HepG2 (cell line): ENCODE measurements around the gene ERF. TPM values are rescaled to one million over a fixed set of nuclear protein-coding genes. Genes with fewer than 3 reads are reported as not detected.
A peak's percentile ranks its signal among the peaks of the same experiment; 100 is the strongest.

Source experiments
- CSRNP2 ChIP-seq: sonication (generic); formaldehyde crosslinking; conservative IDR thresholded peaks from 2 replicates; pipeline ENCODE4 v1.8.0; 2022; ENCODE audit warnings: low read depth, missing genetic modification reagents
- FOSL2 ChIP-seq: sonication (generic); formaldehyde crosslinking; IDR thresholded peaks from 2 replicates; pipeline ENCODE4 v1.4.0; 2020; ENCODE audit warnings: missing genetic modification reagents
- SNAPC4 ChIP-seq: sonication (generic); formaldehyde crosslinking; IDR thresholded peaks from 2 replicates; pipeline ENCODE4 v1.4.0; 2020; ENCODE audit warnings: mild to moderate bottlenecking, missing genetic modification reagents
- SRF ChIP-seq: IDR thresholded peaks from 2 replicates; pipeline ENCODE4 v1.6.1; 2011; ENCODE audit warnings: mild to moderate bottlenecking, low read depth, low read length, moderate library complexity
- TRIM24 ChIP-seq: sonication (generic); formaldehyde crosslinking; IDR thresholded peaks from 2 replicates; pipeline ENCODE4 v1.8.0; 2022; ENCODE audit warnings: mild to moderate bottlenecking, missing genetic modification reagents
- ZKSCAN8 ChIP-seq: IDR thresholded peaks from 2 replicates; pipeline ENCODE4 v1.6.1; 2016; ENCODE audit warnings: borderline replicate concordance, missing genetic modification reagents, missing compliant biosample characterization
- ZNF253 ChIP-seq: sonication (generic); formaldehyde crosslinking; IDR thresholded peaks from 2 replicates; pipeline ENCODE4 v1.8.0; 2022; ENCODE audit warnings: mild to moderate bottlenecking, missing genetic modification reagents, borderline replicate concordance
- ZNF484 ChIP-seq: sonication (generic); formaldehyde crosslinking; IDR thresholded peaks from 2 replicates; pipeline ENCODE4 v1.5.1; 2020; ENCODE audit warnings: mild to moderate bottlenecking, low read depth, missing genetic modification reagents, borderline replicate concordance
- ZNF512B ChIP-seq: sonication (generic); formaldehyde crosslinking; IDR thresholded peaks from 2 replicates; pipeline ENCODE4 v1.5.1; 2020; ENCODE audit warnings: missing genetic modification reagents, mild to moderate bottlenecking, borderline replicate concordance
- ZNF709 ChIP-seq: sonication (generic); formaldehyde crosslinking; IDR thresholded peaks from 2 replicates; pipeline ENCODE4 v1.5.0; 2020; ENCODE audit warnings: mild to moderate bottlenecking, missing genetic modification reagents
- ZNF839 ChIP-seq: sonication (generic); formaldehyde crosslinking; IDR thresholded peaks from 2 replicates; pipeline ENCODE4 v1.4.0; 2020; ENCODE audit warnings: missing genetic modification reagents, mild to moderate bottlenecking, borderline replicate concordance
- polyA plus RNA-seq, 8 experiments: library from polyadenylated mRNA; depleted of rRNA in 3 of 8; stranded (reverse) in 7 of 8; unstranded in 1 of 8; fragments of >200 nt; fragmentation: Illumina TruSeq in 4 of 8; extraction: Trizol in 4 of 8; gene quantifications; 2 replicates each; pipeline versions ENCODE4 v1.2.1 to v1.2.3, GENCODE V29; 2011 to 2016; ENCODE audit warnings: low read depth in 4 of 8, missing spikeins in 1 of 8, mixed read lengths in 1 of 8; ENCODE audit not compliant: insufficient read depth in 1 of 8
- total RNA-seq, 5 experiments: library from RNA; depleted of rRNA; stranded (reverse); fragments of >200 nt; fragmentation: Illumina TruSeq; extraction: Trizol; gene quantifications; 2 replicates each; pipeline ENCODE4 v1.2.3, GENCODE V29; 2016; ENCODE audit warnings: low read depth in 1 of 5
- TF ChIP-seq, protein P1 (sequence below): sonication (generic); formaldehyde crosslinking; IDR thresholded peaks from 2 replicates; pipeline ENCODE4 v1.9.0; 2021; ENCODE audit warnings: missing genetic modification reagents, mild to moderate bottlenecking, borderline replicate concordance
- TF ChIP-seq, protein P2 (sequence below): sonication (generic); formaldehyde crosslinking; IDR thresholded peaks from 2 replicates; pipeline ENCODE4 v1.4.0; 2020; ENCODE audit warnings: missing genetic modification reagents
- TF ChIP-seq, protein P3 (sequence below): sonication (generic); formaldehyde crosslinking; IDR thresholded peaks from 2 replicates; pipeline ENCODE4 v1.8.0; 2022; ENCODE audit warnings: mild to moderate bottlenecking, missing genetic modification reagents, moderate library complexity

The ERF gene
- total and polyA plus RNA-seq, 2 of the 13 experiments (the other 11 are each of a cell fraction or from before 2014, with no cell fraction given): 67.1 to 69.9 TPM

- TF ChIP-seq, protein P1, sequence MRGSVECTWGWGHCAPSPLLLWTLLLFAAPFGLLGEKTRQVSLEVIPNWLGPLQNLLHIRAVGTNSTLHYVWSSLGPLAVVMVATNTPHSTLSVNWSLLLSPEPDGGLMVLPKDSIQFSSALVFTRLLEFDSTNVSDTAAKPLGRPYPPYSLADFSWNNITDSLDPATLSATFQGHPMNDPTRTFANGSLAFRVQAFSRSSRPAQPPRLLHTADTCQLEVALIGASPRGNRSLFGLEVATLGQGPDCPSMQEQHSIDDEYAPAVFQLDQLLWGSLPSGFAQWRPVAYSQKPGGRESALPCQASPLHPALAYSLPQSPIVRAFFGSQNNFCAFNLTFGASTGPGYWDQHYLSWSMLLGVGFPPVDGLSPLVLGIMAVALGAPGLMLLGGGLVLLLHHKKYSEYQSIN (CRISPR knock-in tag): no peak
- TF ChIP-seq TRIM24 (CRISPR knock-in tag) (no peak), ZNF512B (CRISPR knock-in tag) (no peak), SNAPC4 (no peak), ZNF709 (0 out of 2 replicates have a peak, but pooled peaks have one; percentile 22), ZKSCAN8 (no peak), ZNF484 (CRISPR knock-in tag) (no peak), ZNF253 (CRISPR knock-in tag) (no peak), ZNF839 (CRISPR knock-in tag) (no peak), SRF (no peak), FOSL2 (CRISPR knock-in tag) (peak; percentile 27; the same call in 1 of the 2 replicates), CSRNP2 (CRISPR knock-in tag) (no peak)
- TF ChIP-seq, protein P2, sequence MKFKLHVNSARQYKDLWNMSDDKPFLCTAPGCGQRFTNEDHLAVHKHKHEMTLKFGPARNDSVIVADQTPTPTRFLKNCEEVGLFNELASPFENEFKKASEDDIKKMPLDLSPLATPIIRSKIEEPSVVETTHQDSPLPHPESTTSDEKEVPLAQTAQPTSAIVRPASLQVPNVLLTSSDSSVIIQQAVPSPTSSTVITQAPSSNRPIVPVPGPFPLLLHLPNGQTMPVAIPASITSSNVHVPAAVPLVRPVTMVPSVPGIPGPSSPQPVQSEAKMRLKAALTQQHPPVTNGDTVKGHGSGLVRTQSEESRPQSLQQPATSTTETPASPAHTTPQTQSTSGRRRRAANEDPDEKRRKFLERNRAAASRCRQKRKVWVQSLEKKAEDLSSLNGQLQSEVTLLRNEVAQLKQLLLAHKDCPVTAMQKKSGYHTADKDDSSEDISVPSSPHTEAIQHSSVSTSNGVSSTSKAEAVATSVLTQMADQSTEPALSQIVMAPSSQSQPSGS: no peak
- TF ChIP-seq, protein P3, sequence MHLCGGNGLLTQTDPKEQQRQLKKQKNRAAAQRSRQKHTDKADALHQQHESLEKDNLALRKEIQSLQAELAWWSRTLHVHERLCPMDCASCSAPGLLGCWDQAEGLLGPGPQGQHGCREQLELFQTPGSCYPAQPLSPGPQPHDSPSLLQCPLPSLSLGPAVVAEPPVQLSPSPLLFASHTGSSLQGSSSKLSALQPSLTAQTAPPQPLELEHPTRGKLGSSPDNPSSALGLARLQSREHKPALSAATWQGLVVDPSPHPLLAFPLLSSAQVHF (CRISPR knock-in tag): 0 out of 2 replicates have a peak, but pooled peaks have one; percentile 21
These were observed 37.1 kb downstream of the ERF start, which contains the start of gene DEDD2 (continued) for GRCh38 chr19:42217520-42218437.
